GM21360 (cell line): Measurements from ENCODE around the gene XPR1.
"Not testable (repeated sequence)": the region's sequence is repeated elsewhere in the genome, so short reads cannot be mapped to it uniquely, and the experiment has no call there.

Experiments
- ATAC-seq: cut with Tn5 transposase; IDR thresholded peaks from one replicate; pipeline ENCODE4 v1.9.1; 2021; ENCODE audit warnings: mild to moderate bottlenecking, moderate library complexity; ENCODE audit not compliant: unreplicated experiment

XPR1 gene

DNA sequence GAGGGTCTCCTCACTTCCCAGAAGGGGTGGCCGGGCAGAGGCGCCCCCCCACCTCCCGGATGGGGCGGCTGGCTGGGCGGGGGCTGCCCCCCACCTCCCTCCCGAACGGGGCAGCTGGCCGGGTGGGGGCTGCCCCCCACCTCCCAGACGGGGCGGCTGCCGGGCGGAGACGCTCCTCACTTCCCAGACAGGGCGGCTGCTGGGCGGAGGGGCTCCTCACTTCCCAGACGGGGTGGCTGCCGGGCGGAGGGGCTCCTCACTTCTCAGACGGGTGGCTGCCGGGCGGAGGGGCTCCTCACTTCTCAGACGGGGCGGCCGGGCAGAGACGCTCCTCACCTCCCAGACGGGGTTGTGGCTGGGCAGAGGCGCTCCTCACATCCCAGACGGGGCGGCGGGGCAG is 78.9 kb downstream of the XPR1 start:
- not testable (repeated sequence) for ATAC-seq

DNA sequence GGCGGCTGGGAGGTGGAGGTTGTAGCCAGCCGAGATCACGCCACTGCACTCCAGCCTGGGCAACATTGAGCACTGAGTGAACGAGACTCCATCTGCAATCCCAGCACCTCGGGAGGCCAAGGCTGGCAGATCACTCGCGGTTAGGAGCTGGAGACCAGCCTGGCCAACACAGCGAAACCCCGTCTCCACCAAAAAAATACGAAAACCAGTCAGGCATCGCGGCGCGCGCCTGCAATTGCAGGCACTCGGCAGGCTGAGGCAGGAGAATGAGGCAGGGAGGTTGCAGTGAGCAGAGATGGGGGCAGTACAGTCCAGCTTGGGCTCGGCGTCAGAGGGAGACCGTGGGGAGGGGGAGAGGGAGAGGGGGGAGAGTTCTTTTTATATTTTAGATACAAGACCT is 79.4 kb downstream of the XPR1 start:
- not testable (repeated sequence) for ATAC-seq

DNA sequence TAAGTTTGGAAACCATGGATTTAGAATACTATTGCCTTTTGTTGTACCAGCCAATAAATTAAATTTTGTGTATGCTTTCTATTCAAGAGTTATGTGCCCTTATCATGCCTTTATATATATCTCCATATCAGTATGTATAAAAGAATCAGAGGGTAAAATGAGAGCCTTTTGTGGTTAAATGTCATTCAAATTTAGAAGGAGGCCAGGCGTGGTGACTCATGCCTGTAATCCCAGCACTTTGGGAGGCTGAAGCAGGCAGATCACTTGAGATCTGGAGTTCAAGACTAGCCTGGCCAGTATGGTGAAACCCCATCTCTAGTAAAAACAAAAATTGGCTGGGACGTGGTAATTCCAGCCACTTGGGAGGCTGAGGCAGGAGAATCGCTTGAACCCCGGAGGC is 88.9 kb downstream of the XPR1 start:
- no peak for ATAC-seq

DNA sequence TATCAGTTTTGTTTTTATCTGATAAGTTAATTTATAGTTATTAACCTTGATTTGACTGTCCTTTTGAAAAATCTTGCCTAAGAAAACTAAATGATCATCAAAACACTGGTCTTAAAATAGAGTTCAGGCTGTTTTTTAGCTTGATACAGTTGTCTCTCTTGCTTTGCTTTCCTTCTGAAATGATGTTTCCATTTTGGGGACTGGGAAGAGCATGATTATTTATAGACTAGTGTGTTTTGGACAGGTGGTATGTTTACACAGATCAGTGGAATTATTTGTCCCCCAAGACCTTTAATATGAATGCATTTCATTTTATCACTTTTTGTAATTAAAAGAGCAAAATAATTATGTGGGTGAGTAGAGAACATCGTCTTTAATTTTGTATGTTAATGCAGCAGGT is 90.8 kb downstream of the XPR1 start:
- no peak for ATAC-seq

DNA sequence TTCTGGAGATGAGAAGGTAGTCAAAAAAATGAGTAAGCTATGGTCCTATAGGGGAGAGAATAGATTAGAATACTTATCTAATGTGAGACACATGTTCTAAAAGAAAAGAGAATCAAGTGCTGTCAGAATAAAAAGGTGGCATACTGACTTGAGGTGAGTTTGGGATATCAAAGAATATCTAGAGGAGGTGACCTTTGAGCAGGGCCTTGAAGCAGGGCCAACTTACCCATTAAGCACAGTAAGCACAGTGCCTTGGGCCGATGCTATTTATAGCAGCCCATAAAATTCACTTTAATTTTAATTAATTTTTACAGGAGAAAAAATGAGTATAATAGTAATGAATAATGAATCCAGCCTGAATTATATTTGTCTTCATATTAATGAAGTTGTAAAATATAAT is 92.2 kb downstream of the XPR1 start:
- no peak for ATAC-seq

DNA sequence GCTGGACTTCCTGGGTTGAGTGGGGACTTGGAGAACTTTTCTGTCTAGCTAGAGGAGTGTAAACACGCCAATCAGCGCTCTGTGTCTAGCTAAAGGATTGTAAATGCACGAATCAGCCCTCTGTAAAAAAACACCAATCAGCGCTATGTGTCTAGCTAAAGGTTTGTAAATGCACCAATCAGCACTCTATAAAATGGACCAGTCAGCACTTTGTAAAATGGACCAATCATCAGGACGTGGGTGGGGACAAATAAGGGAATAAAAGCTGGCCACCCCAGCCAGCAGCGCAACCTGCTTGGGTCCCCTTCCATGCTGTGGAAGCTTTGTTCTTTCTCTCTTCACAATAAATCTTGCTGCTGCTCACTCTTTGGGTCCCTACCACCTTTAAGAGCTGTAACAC is 94.2 kb downstream of the XPR1 start:
- not testable (repeated sequence) for ATAC-seq

DNA sequence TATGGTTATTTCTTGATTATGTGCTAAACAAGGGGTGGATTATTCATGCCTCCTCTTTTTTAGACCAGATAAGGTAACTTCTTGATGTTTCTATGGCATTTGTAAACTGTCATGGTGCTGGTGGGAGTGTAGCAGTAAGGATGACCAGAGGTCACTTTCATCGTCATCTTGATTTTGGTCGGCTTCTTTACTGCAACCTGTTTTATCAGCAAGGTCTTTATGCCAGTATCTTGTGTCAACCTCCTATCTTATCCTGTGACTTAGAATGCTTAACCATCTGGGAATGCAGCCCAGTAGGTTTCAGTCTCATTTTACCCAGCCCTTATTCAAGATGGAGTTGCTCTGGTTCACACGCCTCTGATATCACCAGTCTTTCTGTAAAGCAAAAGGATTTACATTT is 95.9 kb downstream of the XPR1 start:
- not testable (repeated sequence) for ATAC-seq

DNA sequence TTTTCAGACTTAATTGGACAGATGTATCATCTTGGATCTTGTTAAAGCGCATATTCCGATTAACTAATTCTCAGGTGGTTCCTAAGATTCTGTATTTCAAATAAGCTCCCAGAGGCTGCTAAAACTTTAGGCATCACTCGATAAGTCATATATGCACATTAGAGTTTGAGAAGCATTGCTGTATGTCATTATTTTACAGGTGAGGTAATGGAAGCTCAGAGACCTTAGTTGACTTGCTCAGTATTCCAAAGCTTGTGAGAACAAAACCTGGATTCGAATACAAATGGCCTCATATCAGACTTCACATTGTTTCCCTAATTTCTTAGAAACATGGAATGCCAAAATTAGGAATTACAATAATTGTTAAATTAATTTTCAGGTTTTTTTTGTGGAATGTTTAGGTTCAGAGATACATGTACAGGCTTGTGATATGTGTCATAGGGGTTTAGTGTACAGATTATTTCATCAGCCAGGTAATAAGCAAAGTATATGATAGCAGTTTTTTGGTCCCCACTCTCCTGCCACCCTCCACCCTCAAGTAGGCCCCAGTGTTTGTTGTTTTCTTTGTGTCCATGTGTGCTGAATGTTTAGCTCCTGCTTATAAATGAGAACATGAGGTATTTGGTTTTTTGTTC is 96.8 kb downstream of the XPR1 start:
- ATAC-seq = no peak

DNA sequence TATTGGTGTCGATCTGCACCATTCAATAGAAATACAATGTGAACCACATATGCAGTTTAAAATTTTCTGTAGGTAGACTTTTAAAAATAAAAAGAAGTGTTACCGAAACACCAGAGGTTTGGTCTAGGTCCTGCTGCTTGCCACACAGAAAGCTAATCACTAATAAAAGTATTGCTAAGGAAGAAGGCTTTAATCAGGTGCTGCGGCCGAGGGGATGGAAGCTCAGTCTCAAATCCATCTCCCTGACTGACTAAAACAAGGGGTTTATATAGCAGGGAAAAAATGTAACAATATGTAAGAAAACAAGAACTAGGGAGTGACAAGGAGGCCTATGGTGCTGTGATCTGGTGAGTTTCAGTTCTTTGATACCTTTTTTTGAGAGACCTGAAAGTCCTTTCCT is 99.3 kb downstream of the XPR1 start:
- no peak for ATAC-seq

DNA sequence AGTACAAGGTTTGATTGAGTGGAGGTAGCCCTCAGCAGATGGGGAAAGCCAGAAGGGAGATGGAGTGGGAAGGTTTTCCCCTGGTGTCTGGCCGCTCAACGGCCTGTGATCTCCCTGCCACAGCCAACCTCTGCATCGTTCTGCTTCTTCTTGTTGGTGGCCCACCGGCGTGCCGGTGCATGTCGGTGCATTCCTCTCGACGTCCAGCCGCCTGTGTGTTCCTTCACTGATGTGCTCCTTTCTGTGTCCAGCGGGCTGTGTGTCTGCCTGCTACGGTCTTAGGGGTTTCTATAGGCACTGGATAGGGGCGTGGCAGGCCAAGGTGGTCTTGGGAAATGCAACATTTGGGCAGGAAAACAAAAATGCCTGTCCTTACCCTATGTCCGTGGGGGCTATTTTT is 101.0 kb downstream of the XPR1 start:
- no peak for ATAC-seq

DNA sequence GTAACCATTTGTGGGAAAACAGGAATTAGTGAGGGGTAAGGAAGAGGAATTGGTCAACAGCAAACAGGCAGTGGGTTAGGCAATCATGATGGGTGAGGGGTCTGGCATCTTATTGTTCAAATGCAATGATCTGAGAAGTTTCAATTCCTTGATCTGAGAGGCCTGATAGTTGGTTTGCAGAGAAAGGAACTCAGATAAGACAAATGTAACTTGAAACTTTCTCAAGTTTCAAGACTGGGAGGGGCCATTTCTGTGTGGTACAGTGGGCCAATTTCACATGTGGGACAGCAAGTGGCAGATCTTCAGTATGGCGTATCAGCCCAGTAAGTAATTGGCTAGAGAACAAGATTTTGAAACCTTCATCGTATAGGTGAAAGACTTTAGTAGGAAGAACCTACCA is 102.5 kb downstream of the XPR1 start:
- ATAC-seq = no peak

DNA sequence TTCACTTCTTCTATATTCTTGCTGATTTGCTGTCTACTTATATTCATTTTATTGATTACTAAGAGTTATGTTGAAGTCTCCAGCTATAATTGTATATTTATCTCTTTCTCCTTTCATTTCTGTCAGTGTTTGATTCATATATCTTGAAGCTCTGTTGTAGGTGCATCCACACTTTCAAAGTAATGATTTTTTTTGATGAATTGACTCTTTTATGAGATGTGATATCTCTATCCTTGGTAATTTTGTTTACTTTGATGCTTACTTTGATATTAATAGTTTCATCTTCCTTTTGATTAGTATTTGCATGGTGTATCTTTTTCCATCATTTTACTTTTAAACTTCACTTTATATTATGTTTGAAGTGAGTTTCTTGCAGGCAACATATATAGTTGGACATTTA is 110.8 kb downstream of the XPR1 start:
- ATAC-seq = no peak

DNA sequence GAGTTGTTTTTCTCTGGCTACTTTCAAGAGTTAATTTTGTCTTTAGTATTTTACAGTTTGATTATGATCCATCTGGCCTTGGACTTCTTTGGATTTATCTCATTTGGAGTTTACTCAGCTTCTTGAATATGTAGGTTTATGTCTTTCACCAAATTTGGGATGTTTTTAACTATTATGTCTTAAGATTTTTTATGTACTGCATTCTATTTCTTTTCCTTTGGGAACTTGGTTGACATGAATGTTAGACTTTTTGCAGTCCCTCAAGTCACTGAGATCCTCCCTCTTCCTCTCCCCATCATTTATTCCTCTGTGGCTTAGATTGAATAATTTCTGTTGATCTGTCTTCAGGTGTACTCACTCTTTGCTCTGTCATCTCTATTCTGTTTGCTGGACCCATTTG is 112.0 kb downstream of the XPR1 start:
- no peak for ATAC-seq

DNA sequence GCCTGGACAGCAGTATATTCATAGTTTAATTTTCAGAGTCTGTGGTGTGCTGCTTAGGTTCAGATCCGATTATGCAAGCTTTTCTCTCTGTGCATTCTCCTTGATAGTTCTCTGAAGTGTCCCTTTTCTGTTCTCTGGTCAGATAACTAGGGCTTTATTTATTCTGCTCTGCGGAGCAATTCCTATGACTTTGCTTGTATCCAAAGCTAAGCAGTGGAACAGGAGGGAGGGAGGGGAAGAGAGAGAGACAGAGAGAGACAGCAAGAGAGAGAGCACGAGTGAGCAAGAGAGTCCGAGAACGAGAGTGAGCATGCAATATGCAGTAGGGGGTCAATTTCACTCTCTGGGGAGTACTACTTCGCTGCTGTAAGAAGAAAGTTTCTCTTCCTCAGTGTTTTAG is 113.3 kb downstream of the XPR1 start:
- ATAC-seq = no peak

DNA sequence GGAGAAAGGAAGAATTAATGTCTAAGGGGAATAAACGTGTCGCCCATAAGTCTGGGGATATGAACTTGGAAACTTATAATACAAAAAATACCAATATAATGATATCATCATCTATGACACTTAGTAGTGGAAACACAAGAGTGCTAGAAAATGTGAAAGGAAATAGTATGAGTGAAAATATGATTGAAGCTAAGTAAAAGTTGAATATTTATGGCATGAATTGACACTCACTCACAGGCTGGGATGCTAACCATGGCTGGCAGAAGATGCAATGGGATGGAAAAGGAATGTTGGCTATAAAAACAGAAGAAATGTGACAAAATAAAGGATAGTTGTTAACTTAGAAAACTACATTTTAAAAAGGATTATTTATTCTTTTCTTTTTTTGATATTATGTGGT is 120.1 kb downstream of the XPR1 start:
- ATAC-seq = no peak

DNA sequence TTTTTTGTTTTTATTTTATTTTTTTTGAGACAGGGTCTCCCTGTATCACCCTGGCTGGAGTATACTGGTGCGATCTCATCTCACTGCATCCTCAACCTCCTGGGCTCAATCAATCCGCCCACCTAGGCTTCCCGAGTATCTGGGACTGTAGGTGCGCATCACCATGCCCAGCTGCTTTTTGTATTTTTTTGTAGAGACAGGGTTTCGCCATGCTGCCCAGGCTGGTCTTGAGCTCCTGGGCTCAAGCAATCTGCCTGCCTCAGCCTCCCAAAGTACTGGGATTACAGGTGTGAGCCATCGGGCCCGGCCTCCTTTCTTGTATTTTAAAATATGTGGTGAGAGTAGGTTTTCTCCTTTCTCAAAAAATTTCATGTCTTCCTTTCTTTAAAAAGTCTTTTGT is 122.6 kb downstream of the XPR1 start:
- ATAC-seq = no peak

DNA sequence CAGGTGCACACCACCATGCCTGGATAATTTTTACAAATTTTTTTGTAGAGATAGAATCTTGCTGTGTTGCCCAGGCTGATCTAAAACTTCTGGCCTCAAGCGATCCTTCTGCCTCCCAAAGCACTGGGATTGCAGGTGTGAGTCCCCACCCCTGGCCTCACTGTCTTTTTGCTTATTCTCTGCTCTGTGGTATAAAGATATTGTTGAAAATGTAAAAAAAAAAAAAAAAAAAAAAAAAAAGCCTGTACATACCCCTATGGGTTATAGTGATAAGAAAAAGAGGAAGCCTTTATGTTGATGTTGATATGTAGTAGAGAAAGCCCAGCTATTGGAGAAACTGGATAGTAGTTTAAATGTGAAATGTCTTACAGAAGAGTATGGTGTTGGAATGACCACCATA is 125.8 kb downstream of the XPR1 start:
- ATAC-seq = no peak

DNA sequence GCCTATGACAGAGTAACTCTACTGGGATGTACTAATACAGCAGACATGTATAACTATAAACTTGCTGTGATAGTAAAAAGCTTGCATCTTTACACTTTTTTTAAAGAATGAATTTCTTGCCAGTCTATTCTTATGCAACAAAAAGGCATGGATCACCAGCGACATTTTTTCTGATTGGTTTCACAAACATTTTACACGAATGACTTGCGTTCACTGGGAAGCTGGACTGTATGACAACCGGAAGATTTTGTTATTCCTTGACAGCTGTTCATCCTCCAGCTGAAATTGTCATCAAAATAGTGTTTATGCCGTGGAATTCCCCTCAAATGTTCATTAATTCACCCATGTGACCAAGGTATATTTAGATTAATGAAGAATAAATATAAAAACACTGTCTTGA is 131.0 kb downstream of the XPR1 start:
- ATAC-seq = no peak

DNA sequence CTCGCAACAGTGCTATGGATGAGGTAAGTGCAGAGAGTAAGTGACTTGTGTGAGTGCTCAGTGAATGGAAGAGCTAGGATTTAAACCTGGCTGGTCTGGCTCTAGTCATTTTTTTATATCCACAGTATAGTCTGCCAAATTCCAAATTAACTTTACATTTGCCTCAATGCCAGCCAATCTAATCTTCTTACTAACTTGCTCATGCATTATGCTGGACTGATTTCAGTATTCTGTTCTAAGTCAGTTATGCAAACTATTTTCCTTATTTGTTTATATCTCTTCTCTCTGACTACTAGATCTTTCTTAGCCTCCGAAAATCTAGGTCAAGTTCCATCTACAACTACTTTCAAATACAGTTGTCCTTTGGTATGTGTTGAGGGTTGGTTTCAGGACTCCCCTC is 133.3 kb downstream of the XPR1 start:
- ATAC-seq = no peak

DNA sequence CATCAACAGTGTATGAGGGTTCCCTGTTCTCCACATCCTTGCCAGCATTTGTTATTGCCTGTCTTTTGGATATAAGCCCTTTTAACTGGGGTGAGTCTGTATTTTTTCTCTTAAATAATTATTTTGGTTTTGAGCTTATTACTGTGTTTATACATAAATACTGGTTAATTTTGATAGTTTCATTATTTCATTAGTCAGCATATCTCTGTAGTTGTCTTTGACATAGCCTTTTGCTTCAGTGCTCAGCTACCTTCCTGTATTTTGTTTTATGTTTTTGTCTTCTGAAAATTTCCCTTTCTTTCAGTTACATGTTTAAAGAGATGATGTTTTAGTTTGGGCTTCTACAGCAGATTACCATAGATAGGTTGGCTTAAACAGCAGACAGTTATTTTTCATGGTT is 138.1 kb downstream of the XPR1 start:
- no peak for ATAC-seq

DNA sequence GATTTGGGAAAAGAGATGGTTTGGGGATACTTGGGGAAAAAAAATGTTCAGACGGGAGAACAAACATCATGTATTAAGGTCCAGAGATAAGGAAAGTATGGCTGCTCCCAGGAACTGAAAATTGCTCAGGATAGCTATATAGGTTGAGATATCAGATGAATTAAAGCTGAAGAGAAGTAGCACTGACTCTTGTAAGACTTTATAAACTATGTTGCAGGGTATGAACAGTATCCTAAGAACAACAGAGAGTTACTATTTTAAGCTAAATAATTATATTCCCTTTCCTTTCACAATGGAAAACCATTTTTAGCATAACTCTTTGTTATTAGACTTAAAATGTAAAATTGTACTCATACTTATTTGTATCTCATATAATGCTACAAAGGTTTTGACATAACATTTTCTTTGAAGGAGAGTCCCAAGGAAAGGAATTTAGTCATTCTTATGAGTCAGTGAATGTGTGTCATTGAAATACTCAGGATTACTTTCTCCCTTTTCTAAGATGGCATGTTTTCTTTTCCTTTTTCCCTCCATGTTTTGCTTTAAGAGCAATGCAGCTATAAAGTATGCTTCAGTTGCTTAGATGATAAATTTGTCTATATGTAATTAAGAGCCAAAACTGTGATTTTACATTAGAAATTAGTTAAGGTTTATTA is 141.5 kb downstream of the XPR1 start:
- ATAC-seq = no peak

DNA sequence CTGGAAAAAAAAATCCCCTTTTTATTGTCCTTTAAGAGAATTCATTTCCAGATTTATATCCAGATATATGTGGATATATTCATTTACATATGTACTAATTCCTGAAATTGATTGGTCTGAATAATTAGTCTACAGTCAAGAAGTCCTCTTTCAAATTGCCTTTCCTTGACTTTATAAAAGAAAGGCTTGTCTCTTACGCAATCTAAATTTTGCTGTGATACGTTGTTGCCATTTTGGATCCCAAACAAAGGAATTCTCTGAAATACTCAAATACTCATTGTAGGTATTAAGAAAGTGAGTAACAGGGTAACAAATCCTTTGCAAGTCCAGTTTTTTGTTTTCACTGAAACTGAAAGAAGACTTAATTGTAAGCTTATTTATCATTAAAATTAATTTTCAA is 144.0 kb downstream of the XPR1 start:
- no peak for ATAC-seq

DNA sequence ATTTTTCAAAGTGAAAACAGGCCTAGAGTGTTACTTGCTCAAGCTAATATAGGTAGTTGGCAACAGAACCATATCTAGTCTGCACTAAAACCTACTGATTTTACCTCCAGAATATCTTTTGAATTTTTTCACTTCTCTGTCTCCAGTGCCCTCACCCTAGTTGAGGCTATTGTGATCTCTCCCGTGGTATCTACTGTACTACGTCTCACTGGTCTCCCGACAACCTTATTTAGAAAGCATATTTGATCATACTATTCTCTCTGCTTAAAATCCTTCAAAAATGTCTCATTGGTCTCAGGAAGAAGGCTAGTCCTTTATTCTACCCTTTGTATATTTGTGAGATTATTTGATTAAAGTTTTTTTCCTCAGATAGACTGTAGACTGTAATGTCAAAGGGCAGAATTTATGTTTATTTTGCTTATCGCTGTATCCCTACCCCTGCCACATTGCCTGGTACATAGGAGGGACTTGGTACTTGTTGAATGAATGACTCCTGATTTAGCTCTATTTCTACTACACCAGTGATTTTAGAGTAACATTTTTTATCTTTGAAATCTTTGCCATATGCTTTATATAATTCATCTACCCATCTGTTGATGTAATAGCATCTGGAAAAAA is 145.4 kb downstream of the XPR1 start:
- ATAC-seq = no peak
